Mucosa of descending colon (tissue), 3 donors: ENCODE data around the gene CASZ1. TPM values are rescaled to one million over a fixed set of nuclear protein-coding genes. Genes with fewer than 3 reads are reported as not detected.

Experiments
- ATAC-seq: fragments of 200-7000 bp; cut with Tn5 transposase; one replicate; pipeline ENCODE4 v1.9.1; 2020; ENCODE audit warnings: mild to moderate bottlenecking, moderate library complexity
- DNase-seq, 3 donors: peaks; one replicate each; pipeline ENCODE4 v3.0.0-alpha.2; 2020
- H3K36me3 ChIP-seq: fragments of 200-600 bp; one replicate; pipeline ENCODE4 v1.8.0; 2021; ENCODE audit warnings: low read depth, mild to moderate bottlenecking
- H3K4me1 ChIP-seq: fragments of 200-600 bp; one replicate; pipeline ENCODE4 v1.8.0; 2021; ENCODE audit warnings: low read depth, mild to moderate bottlenecking
- H3K4me3 ChIP-seq: fragments of 200-600 bp; one replicate; pipeline ENCODE4 v1.8.0; 2021; ENCODE audit warnings: mild to moderate bottlenecking
- H3K9me3 ChIP-seq: fragments of 200-600 bp; one replicate; pipeline ENCODE4 v1.8.0; 2021; ENCODE audit warnings: mild to moderate bottlenecking
- CTCF ChIP-seq: fragments of 200-600 bp; IDR thresholded peaks from one replicate; pipeline ENCODE4 v1.8.0; 2022; ENCODE audit warnings: antibody characterized with exemption, mild to moderate bottlenecking
- intact Hi-C, 2 donors: fragments of 100-400 bp; cut with DNase I in 1 of 2; cut with micrococcal nuclease in 1 of 2; formaldehyde crosslinking; loops; one replicate each; pipeline versions ENCODE4 v1.11.0 to v1.11.1; 2022; cut with DNase I, micrococcal nuclease
- total RNA-seq, 3 donors: library from RNA; stranded (reverse); fragmentation: NEBNext Ultra II Directional in 2 of 3; extraction: Animal tissue kit (Norgen Biotek cat#: 25700) in 2 of 3; gene quantifications; one replicate each; pipeline versions ENCODE4 v1.2.1 to v1.2.4, GENCODE V29; 2021 to 2023
- donor health status: DM: no; HTN: no; CAD: no; lungs with moderate emphysema.
- donor health status: DM: no; HTN: no; CAD: no.
- donor health status: DM: no; HTN: yes; CAD: no.

Gene CASZ1
- total RNA-seq, 3 donors from 2014 or later, result 66.5 to 110 (median 84.5) TPM

- H3K4me1 ChIP-seq, result peaks cover 59% of the 10 kb centered on the region
- no peak overlapping the region for H3K4me3 ChIP-seq
- TF ChIP-seq CTCF, result no peak
- intact Hi-C loops, result no loop called here
- no peaks in the 10 kb centered on the region for H3K36me3 ChIP-seq
- no peaks in the 10 kb centered on the region for H3K9me3 ChIP-seq
- DNase-seq (peak in 1 of 3 donors; percentile 62), ATAC-seq (peak; percentile 63)
These were observed 109.9 kb downstream of the CASZ1 start for GRCh38 chr1:10686404-10687040.

- H3K36me3 ChIP-seq, result no peaks in the 10 kb centered on the region
- intact Hi-C loops, result no loop called here
- peaks cover 65% of the 10 kb centered on the region for H3K4me1 ChIP-seq
- no peaks in the 10 kb centered on the region for H3K9me3 ChIP-seq
- H3K4me3 ChIP-seq, result no peak overlapping the region
- DNase-seq, result no peak
- no peak for TF ChIP-seq CTCF
- peak; percentile 3 for ATAC-seq
These were observed 110.5 kb downstream of the CASZ1 start for GRCh38 chr1:10685808-10686403.

GRCh38 chr1:10685196-10685807, 111.1 kb downstream of the CASZ1 start:
- ATAC-seq (no peak), DNase-seq (no peak)
- no peak for TF ChIP-seq CTCF
- Histone ChIP-seq H3K36me3 (no peaks in the 10 kb centered on the region), H3K4me3 (no peak overlapping the region), H3K4me1 (peaks cover 66% of the 10 kb centered on the region), H3K9me3 (no peaks in the 10 kb centered on the region)
- intact Hi-C loops, result no loop called here

- DNase-seq, result no peak
- intact Hi-C loops, result no loop called here
- ATAC-seq, result no peak
- Histone ChIP-seq H3K4me1 (peaks cover 57% of the 10 kb centered on the region), H3K9me3 (no peaks in the 10 kb centered on the region), H3K36me3 (no peaks in the 10 kb centered on the region), H3K4me3 (no peak overlapping the region)
- no peak for TF ChIP-seq CTCF
These were observed 112.2 kb downstream of the CASZ1 start for GRCh38 chr1:10684221-10684620.

GRCh38 chr1:10682449-10683309, 113.8 kb downstream of the CASZ1 start:
- ATAC-seq (no peak), DNase-seq (no peak)
- Histone ChIP-seq H3K4me3 (no peak overlapping the region), H3K9me3 (no peaks in the 10 kb centered on the region), H3K4me1 (peaks cover 47% of the 10 kb centered on the region), H3K36me3 (no peaks in the 10 kb centered on the region)
- TF ChIP-seq CTCF, result no peak
- intact Hi-C loops, result no loop called here
